AG08395 (cell line): ENCODE results near the gene NKAIN1.
"Not testable (repeated sequence)": the region's sequence is repeated elsewhere in the genome, so short reads cannot be mapped to it uniquely, and the experiment has no call there.

Experiments used
- DNase-seq: peaks from one replicate; pipeline ENCODE4 v3.0.0; 2012; ENCODE audit warnings: mixed read lengths, low spot score

Gene NKAIN1

GRCh38 chr1:31195267-31195666 lies 44.4 kb downstream of the NKAIN1 start:
- DNase-seq = not testable (repeated sequence)

GRCh38 chr1:31193729-31194128 lies 46.0 kb downstream of the NKAIN1 start:
- DNase-seq = no peak

GRCh38 chr1:31191281-31191680 lies 48.4 kb downstream of the NKAIN1 start:
- DNase-seq = no peak

GRCh38 chr1:31189696-31190674 lies 49.7 kb downstream of the NKAIN1 start:
- DNase-seq = no peak

- DNase-seq = peak; percentile 41
Measured at GRCh38 chr1:31183927-31184554, 55.6 kb downstream of the NKAIN1 start.

- DNase-seq = no peak
Measured at GRCh38 chr1:31183126-31183525, 56.6 kb downstream of the NKAIN1 start.

GRCh38 chr1:31182352-31182751 lies 57.3 kb downstream of the NKAIN1 start:
- DNase-seq = peak; percentile 90

GRCh38 chr1:31181515-31182343 lies 58.0 kb downstream of the NKAIN1 start:
- DNase-seq = peak; percentile 65

- DNase-seq = no peak
Measured at GRCh38 chr1:31180338-31180737, 59.3 kb downstream of the NKAIN1 start.

- not testable (repeated sequence) for DNase-seq
Measured at GRCh38 chr1:31176291-31176690, 63.4 kb downstream of the NKAIN1 start.

- no peak for DNase-seq
Measured at GRCh38 chr1:31170486-31170735, 69.3 kb downstream of the NKAIN1 start.

GRCh38 chr1:31166462-31166861 lies 73.2 kb downstream of the NKAIN1 start:
- DNase-seq = no peak

- no peak for DNase-seq
Measured at GRCh38 chr1:31164291-31164690, 75.4 kb downstream of the NKAIN1 start.

- no peak for DNase-seq
Measured at GRCh38 chr1:31163866-31164265, 75.8 kb downstream of the NKAIN1 start.

GRCh38 chr1:31161571-31161970 lies 78.1 kb downstream of the NKAIN1 start:
- DNase-seq = no peak

GRCh38 chr1:31159869-31160611 lies 79.6 kb downstream of the NKAIN1 start:
- no peak for DNase-seq

- no peak for DNase-seq
Measured at GRCh38 chr1:31159323-31159722, 80.4 kb downstream of the NKAIN1 start.

- peak; percentile 82 for DNase-seq
Measured at GRCh38 chr1:31155216-31155806, 84.4 kb downstream of the NKAIN1 start.

GRCh38 chr1:31154632-31155215 lies 85.0 kb downstream of the NKAIN1 start:
- DNase-seq = peak; percentile 94

GRCh38 chr1:31154000-31154631 lies 85.6 kb downstream of the NKAIN1 start:
- no peak for DNase-seq

GRCh38 chr1:31153423-31153822 lies 86.3 kb downstream of the NKAIN1 start:
- no peak for DNase-seq
